NB4 (cell line): ENCODE measurements around the gene MMP23B.

Experiments
- POLR2A ChIP-seq: IDR thresholded peaks from 2 replicates; pipeline ENCODE4 v1.6.1; 2011; ENCODE audit warnings: mild to moderate bottlenecking; ENCODE audit not compliant: insufficient read length; ENCODE audit errors: extremely low read depth
- TF ChIP-seq, protein P1 (sequence below): IDR thresholded peaks from one replicate; pipeline ENCODE4 v1.5.1; 2012; ENCODE audit warnings: low read depth, low read length
- TF ChIP-seq, protein P2 (sequence below): IDR thresholded peaks from 2 replicates; pipeline ENCODE4 v1.6.1; 2011; ENCODE audit warnings: low read depth, low read length

DNA sequence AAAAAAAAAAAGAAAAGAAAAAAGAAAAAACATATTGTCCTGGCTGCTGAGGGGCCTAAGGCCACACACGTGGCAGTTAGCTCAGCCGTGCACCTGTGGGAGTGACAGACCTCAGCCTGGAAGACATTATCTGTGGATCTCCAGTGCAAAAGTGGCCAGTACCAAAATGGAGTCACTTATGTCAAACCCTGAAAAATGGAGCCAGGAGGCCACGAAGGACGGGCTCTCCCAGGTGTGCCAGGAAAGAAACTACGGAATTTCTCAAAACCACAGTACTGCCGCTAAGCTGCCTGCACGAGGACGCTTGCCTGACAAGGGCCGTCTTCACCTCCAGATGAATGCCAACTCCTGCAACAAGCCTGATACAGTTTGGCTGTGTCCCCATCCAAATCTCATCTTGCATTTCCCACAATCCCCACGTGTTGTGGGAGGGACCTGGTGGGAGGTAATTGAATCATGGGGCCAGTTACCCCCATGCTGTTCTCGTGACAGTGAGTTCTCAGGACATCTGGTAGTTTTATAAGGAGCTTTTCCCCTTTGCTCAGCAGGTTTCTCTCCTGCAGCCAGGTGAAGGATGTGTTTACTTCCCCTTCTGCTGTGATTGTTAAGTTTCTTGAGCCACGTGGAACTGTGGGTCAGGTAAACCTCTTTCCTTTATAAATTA, 22.0 kb upstream of the MMP23B start:
- TF ChIP-seq, protein P1, sequence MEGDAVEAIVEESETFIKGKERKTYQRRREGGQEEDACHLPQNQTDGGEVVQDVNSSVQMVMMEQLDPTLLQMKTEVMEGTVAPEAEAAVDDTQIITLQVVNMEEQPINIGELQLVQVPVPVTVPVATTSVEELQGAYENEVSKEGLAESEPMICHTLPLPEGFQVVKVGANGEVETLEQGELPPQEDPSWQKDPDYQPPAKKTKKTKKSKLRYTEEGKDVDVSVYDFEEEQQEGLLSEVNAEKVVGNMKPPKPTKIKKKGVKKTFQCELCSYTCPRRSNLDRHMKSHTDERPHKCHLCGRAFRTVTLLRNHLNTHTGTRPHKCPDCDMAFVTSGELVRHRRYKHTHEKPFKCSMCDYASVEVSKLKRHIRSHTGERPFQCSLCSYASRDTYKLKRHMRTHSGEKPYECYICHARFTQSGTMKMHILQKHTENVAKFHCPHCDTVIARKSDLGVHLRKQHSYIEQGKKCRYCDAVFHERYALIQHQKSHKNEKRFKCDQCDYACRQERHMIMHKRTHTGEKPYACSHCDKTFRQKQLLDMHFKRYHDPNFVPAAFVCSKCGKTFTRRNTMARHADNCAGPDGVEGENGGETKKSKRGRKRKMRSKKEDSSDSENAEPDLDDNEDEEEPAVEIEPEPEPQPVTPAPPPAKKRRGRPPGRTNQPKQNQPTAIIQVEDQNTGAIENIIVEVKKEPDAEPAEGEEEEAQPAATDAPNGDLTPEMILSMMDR = no peak
- TF ChIP-seq, protein P2, sequence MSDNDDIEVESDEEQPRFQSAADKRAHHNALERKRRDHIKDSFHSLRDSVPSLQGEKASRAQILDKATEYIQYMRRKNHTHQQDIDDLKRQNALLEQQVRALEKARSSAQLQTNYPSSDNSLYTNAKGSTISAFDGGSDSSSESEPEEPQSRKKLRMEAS = no peak
- no peak for TF ChIP-seq POLR2A
